Epithelial cell of proximal tubule (primary cell): ENCODE results near the gene GALK1. TPM values are rescaled to one million over a fixed set of nuclear protein-coding genes. Genes with fewer than 3 reads are reported as not detected.
A peak's percentile ranks its signal among the peaks of the same experiment; 100 is the strongest.
"Not testable (repeated sequence)": the region's sequence is repeated elsewhere in the genome, so short reads cannot be mapped to it uniquely, and the experiment has no call there.

ENCODE experiments used
- DNase-seq: peaks from one replicate; pipeline ENCODE4 v3.0.0-alpha.2; 2011; ENCODE audit warnings: low read depth
- H3K4me3 ChIP-seq: 2 replicates; pipeline ENCODE4 v1.5.1; 2011; ENCODE audit warnings: low read depth, mild to moderate bottlenecking, low read length
- total RNA-seq: library from RNA; depleted of rRNA; stranded (reverse); fragments of >200 nt; gene quantifications from 2 replicates; pipeline ENCODE4 v1.2.3, GENCODE V29; 2015
- TF ChIP-seq, protein P1 (sequence below): conservative IDR thresholded peaks from 2 replicates; pipeline ENCODE4 v1.5.1; 2012; ENCODE audit warnings: low read depth, mild to moderate bottlenecking, low read length

Gene GALK1
- total RNA-seq, 1 donor from 2014 or later: 48.2 TPM

DNA sequence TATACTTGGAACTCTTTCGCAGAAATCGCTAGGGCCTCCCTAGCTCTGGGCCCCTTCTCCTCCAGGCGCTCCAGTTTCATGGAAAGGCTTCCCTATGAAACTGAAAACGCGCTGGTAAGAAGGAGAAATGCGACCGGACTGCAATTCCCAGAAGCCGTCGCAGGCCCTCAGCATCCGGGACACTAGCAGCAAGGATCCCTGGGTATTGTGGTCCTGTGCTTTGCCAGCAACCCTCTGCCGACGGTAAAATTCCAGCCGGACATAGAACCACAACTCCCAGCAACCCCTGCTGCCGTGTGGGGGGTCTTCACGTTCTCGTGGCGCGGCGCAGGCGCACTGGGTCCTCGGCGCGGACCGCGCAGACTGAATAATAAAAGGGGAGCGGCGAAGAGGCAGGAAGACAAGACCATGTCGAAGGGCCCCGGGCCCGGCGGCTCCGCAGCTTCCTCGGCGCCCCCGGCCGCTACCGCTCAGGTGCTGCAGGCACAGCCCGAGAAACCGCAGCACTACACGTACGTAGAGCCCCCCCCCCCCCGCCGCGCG is 19.6 kb upstream of the GALK1 start, which contains the start of gene UNK:
TSS of gene UNK (plus strand) at position 334 of the 543 bp plus-strand sequence. CDS start at position 409, 75 bp downstream.
- DNase-seq: peak; percentile 96
- peak within 1 kb of the TSS; percentile 66 for H3K4me3 ChIP-seq
- TF ChIP-seq, protein P1, sequence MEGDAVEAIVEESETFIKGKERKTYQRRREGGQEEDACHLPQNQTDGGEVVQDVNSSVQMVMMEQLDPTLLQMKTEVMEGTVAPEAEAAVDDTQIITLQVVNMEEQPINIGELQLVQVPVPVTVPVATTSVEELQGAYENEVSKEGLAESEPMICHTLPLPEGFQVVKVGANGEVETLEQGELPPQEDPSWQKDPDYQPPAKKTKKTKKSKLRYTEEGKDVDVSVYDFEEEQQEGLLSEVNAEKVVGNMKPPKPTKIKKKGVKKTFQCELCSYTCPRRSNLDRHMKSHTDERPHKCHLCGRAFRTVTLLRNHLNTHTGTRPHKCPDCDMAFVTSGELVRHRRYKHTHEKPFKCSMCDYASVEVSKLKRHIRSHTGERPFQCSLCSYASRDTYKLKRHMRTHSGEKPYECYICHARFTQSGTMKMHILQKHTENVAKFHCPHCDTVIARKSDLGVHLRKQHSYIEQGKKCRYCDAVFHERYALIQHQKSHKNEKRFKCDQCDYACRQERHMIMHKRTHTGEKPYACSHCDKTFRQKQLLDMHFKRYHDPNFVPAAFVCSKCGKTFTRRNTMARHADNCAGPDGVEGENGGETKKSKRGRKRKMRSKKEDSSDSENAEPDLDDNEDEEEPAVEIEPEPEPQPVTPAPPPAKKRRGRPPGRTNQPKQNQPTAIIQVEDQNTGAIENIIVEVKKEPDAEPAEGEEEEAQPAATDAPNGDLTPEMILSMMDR: no peak

DNA sequence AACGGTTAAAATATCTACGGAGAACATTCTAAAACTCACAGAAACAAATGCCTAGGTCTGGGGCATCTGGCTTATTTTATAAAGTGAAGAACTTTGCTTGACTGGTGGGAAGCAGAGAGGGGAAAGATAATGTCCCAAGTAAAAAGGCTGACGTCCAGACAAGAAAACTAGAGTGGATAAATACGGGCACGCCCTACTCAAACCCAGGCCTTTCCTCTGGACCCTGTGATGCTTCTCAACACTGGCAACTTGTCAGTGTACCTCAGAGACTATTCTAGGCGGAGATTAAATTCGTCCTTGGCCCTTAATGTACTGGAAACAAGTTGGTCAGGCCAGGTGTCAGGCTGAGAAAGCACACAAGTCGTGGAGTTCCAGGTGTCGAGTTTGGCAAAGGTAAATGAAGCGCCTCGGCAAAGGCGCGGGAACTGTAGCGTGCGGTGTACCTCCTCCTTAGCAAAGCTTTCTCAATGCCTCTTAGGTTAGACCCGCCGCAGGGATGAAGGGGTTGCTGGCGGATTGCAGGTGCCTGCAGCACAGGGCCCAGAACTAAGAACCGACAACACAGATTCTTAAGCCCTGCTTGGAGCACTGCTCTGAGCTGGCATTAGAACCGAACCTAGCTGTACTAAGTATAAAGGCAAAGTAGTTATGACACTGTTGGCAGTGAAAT is 18.9 kb upstream of the GALK1 start:
- peak overlapping the region; percentile 66 for H3K4me3 ChIP-seq
- no peak for DNase-seq
- TF ChIP-seq, protein P1: no peak

DNA sequence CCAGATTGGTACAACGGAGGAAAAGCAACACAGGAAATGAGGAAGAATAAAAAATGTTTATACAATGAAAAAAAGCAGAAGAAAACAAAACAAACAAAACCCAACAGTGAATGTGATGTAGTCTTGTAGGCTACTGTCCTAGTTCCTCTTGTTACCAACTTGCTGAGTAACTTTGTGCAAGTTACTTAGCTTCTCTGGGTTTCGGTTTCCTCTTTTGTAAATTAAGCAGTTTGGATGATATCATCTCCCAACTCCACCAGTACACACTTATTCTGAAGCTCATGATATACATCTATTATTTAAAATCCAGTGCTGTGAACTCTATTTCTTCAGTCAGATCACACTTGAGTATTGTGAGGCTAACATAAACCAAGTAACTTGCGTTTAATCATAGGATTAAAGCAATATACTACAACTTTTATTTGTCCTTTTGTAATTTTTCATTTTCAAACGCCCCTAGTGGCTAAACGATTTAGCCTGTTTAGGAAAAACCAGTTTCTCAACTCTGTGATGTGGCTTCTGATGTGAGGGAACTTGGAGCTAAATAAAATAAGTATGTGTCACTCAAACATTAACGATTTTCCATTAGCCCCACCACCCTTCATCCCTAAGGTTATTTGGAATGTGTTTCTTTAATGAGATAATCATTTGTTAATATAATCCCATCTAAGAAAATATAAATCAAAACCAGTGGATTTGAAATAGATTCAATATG is 18.2 kb upstream of the GALK1 start:
- TF ChIP-seq, protein P1: peak; percentile 72
- H3K4me3 ChIP-seq: no peak overlapping the region
- no peak for DNase-seq

DNA sequence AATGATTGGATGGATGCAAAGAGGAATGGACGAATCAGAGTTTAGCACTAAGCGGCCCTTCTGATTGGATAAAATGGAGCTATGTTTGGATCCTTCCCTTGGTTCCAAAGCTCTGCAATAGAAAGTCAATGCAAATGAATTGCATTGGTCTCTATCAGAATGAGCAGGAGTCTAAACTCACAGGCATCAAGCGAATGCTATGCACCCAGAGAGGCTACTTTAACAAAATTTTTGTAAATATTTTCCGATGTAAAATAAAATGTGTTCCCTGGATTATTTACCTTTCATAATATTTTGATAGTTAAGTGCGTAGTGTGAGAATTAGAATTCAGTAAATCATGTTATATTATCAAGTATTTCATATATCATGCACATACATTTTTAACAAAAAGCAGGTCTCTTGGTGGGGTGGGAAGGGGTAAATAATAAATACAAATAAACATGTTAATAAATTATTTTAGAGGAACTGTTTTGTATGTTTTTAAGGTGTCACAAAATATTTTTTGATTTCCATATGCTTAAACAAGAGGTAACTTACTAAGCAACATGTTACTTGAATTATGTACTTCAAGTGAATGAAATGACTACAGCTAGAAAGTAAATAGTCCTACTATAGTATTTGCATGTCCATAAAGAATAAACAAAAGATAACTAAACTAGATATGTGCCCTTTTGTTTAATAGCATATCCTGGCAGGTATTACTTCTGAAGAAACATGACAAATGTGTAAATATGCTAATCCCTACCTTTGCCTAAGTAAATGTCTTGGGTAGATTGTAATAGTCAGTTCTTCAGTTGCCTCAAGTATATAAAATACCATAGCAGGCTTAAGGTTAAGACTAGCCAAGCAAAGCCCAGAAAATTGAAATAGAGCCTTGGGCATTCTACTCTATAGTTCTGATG is 15.2 kb upstream of the GALK1 start:
- TF ChIP-seq, protein P1: no peak
- no peak for DNase-seq
- H3K4me3 ChIP-seq: peak overlapping the region; percentile 21

DNA sequence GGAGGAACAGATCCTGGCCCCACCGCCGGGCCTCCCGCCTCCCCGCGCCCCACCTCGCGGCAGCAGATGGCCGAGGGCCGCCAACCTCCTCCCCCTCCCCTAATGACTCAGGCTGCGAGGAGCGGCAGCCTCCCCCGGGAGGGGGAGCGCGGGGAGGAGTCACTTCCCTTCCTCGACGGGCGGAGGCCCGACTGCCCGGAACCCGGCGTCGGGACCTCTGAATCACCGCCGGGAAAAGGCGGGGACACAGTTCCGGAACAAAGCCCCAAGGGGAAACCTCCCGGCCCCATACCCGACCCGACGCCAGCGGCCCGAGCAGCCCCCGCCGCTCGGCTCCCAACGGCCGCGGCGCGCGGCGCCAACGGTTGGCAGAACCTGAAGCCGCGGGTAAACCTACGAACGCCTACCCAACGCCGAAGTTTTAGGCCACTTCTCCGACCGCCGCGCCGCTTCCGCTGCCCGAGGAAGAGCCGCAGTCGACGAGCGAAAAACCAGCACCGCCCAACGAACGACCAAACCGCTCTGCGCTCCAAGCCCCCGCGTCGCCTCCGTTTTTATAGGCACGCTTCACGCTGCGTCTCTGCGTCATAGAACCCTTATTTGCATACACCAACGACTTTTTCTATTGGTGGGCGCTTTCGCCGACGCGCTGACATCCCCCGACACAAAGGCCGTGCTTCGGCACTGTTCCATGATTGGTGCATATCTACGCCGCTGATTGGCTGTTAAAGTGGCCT is 14.4 kb upstream of the GALK1 start:
- peak overlapping the region; percentile 80 for H3K4me3 ChIP-seq
- TF ChIP-seq, protein P1: no peak
- peak; percentile 98 for DNase-seq

DNA sequence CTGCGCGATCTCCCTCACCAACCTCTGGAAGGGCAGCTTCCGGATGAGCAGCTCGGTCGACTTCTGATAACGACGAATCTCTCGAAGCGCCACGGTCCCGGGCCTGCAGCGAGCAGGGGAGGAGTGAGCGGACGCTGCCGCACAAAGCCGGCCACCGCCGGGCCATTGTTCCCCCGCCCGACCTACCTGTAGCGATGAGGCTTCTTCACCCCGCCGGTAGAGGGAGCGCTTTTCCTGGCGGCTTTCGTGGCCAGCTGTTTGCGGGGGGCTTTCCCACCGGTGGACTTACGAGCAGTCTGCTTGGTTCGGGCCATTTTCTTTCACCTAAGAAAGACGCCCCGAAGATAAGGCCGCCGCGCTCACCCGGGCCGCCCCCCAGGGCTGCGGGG is 13.9 kb upstream of the GALK1 start:
- TF ChIP-seq, protein P1: peak; percentile 59
- peak overlapping the region; percentile 80 for H3K4me3 ChIP-seq
- DNase-seq: no peak

DNA sequence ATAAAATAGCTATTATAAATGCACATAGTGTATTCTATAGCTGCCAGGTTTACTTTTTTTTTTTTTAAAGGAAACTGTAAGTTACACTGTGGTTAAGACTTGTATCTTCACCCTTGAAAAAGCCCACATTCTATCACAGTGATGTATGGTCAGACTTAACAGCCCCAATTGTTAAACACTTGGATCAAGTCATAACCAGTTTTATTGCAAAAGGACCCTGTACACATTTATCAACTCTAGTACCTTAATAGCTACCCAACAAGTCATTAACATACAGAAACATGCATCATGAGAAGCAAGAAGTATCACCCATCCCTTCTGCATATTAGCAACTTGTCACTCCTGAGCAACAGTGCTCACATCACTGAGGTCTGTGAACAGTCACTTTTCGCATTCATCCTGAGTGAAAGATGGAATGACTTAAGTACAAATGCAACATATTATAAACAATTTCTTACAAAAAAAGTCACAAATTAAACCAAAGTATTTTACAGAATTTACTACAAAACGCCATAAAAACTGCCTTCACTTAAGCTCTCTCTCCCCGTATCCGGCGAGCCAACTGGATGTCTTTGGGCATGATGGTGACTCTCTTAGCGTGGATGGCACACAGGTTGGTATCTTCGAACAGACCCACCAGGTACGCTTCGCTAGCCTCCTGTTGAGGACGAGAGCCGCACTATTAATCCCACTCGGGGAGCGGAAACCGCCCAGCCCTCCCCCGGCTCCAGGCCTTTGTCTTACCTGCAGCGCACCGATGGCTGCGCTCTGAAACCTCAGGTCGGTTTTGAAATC is 13.3 kb upstream of the GALK1 start:
- not testable (repeated sequence) for DNase-seq

More for the DNA sequence above, 13.3 kb upstream of the GALK1 start:
- H3K4me3 ChIP-seq: peak overlapping the region; percentile 80
